ENCODE measurements around the gene EML6. TPM values are rescaled to one million over a fixed set of nuclear protein-coding genes. Genes with fewer than 3 reads are reported as not detected.

Gene EML6
- total RNA-seq, 1 donor from 2014 or later, result 0.63 TPM

- Histone ChIP-seq H3K27me3 (ENCODE audit: control insufficient read depth, insufficient read depth, low read length) (no peaks in the 10 kb centered on the region), H3K36me3 (ENCODE audit: control insufficient read depth, insufficient read depth, low read length) (no peaks in the 10 kb centered on the region), H3K4me3 (ENCODE audit: low read depth, low read length) (no peak overlapping the region)
- DNase-seq (ENCODE audit: low read depth), result no peak
- TF ChIP-seq CTCF (IDR thresholded peaks at IDR 0.05; ENCODE audit: insufficient read depth, low read length, poor library complexity, severe bottlenecking), result no peak
Measured at GRCh38 chr2:54975175-54975574, 251.7 kb downstream of the EML6 start.

GRCh38 chr2:54975598-54976492 lies 252.4 kb downstream of the EML6 start:
- DNase-seq (ENCODE audit: low read depth), result no peak
- Histone ChIP-seq H3K36me3 (ENCODE audit: control insufficient read depth, insufficient read depth, low read length) (no peaks in the 10 kb centered on the region), H3K27me3 (ENCODE audit: control insufficient read depth, insufficient read depth, low read length) (no peaks in the 10 kb centered on the region), H3K4me3 (ENCODE audit: low read depth, low read length) (no peak overlapping the region)
- TF ChIP-seq CTCF (IDR thresholded peaks at IDR 0.05; ENCODE audit: insufficient read depth, low read length, poor library complexity, severe bottlenecking), result no peak

GRCh38 chr2:54977149-54977548 lies 253.7 kb downstream of the EML6 start:
- TF ChIP-seq CTCF (IDR thresholded peaks at IDR 0.05; ENCODE audit: insufficient read depth, low read length, poor library complexity, severe bottlenecking), result no peak
- Histone ChIP-seq H3K36me3 (ENCODE audit: control insufficient read depth, insufficient read depth, low read length) (no peaks in the 10 kb centered on the region), H3K4me3 (ENCODE audit: low read depth, low read length) (no peak overlapping the region), H3K27me3 (ENCODE audit: control insufficient read depth, insufficient read depth, low read length) (no peaks in the 10 kb centered on the region)
- no peak for DNase-seq (ENCODE audit: low read depth)

- H3K4me3 ChIP-seq (ENCODE audit: low read depth, low read length), result no peak overlapping the region
- TF ChIP-seq CTCF (IDR thresholded peaks at IDR 0.05; ENCODE audit: insufficient read depth, low read length, poor library complexity, severe bottlenecking), result no peak
- no peaks in the 10 kb centered on the region for H3K27me3 ChIP-seq (ENCODE audit: control insufficient read depth, insufficient read depth, low read length)
- DNase-seq (ENCODE audit: low read depth), result no peak
- H3K36me3 ChIP-seq (ENCODE audit: control insufficient read depth, insufficient read depth, low read length), result no peaks in the 10 kb centered on the region
Measured at GRCh38 chr2:54979321-54980044, 256.0 kb downstream of the EML6 start.

GRCh38 chr2:54981385-54981784 lies 257.9 kb downstream of the EML6 start:
- no peak for DNase-seq (ENCODE audit: low read depth)
- TF ChIP-seq CTCF (IDR thresholded peaks at IDR 0.05; ENCODE audit: insufficient read depth, low read length, poor library complexity, severe bottlenecking), result no peak
- Histone ChIP-seq H3K36me3 (ENCODE audit: control insufficient read depth, insufficient read depth, low read length) (no peaks in the 10 kb centered on the region), H3K4me3 (ENCODE audit: low read depth, low read length) (no peak overlapping the region), H3K27me3 (ENCODE audit: control insufficient read depth, insufficient read depth, low read length) (no peaks in the 10 kb centered on the region)

Measured in kidney epithelial cell (primary cell).